ENCODE measurements around the gene PXMP4.

DNA sequence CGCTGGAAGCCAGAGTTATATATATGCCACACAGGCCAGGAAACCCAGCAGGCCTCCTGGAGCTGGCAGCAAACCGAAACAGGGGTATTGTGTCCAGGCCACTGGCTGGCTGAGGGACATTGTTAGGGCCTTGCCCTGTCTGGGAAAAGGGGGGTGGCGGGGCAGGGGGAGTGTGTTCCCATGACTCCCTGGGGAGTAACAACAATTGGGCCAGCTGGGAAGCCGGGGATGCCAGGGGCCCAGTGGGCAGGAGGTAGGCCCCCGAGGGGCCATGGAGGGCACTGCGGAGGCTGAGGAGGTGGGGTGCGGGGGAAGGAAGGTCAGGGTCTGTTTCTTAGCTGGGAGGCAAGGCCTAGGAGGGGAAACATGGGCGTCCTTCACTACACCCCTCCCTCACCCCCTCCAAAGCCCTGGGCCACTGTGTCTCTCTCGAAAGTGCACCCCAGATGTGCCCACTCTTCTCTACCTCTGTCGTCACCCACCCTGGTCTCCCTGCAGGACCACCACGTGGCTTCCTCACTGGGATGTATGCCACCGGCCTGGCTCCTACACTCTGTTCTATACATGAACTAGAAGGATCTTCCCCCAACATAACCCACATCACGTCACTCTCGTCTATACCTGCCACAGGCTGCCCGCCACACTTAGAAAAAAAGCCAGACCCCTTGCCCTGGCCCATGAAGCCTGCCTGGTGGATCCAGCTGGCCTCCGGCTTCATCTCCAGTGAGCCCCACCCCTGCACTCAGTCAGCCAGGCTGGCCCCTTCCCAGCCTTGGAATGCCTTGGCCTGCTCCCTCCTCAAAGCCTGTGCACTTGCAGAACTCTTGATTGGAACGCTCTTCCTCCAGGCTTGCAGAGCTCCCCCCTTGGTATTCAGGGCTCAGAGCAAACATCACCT lies 26.1 kb downstream of the PXMP4 start:
- TF ChIP-seq, protein P1, sequence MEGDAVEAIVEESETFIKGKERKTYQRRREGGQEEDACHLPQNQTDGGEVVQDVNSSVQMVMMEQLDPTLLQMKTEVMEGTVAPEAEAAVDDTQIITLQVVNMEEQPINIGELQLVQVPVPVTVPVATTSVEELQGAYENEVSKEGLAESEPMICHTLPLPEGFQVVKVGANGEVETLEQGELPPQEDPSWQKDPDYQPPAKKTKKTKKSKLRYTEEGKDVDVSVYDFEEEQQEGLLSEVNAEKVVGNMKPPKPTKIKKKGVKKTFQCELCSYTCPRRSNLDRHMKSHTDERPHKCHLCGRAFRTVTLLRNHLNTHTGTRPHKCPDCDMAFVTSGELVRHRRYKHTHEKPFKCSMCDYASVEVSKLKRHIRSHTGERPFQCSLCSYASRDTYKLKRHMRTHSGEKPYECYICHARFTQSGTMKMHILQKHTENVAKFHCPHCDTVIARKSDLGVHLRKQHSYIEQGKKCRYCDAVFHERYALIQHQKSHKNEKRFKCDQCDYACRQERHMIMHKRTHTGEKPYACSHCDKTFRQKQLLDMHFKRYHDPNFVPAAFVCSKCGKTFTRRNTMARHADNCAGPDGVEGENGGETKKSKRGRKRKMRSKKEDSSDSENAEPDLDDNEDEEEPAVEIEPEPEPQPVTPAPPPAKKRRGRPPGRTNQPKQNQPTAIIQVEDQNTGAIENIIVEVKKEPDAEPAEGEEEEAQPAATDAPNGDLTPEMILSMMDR (IDR thresholded peaks at IDR 0.05), result no peak
- TF ChIP-seq POLR2AphosphoS5 (IDR thresholded peaks at IDR 0.05) (no peak), POLR2A (IDR thresholded peaks at IDR 0.05) (no peak)

Data from transverse colon (tissue), 4 donors.